Measurements from ENCODE around the gene CRYBG2.
"Not testable (repeated sequence)": the region's sequence is repeated elsewhere in the genome, so short reads cannot be mapped to it uniquely, and the experiment has no call there.

The CRYBG2 gene

GRCh38 chr1:26314501-26314900 is 39.4 kb downstream of the CRYBG2 start:
- H3K4me3 ChIP-seq (ENCODE audit: control insufficient read depth, low read depth, low read length), result no peak overlapping the region
- no peak for DNase-seq (ENCODE audit: low read depth)
- no peak for TF ChIP-seq CTCF (conservative IDR thresholded peaks at IDR 0.05; ENCODE audit: control insufficient read depth, insufficient read depth, low read depth, low read length)

GRCh38 chr1:26307966-26308899 is 45.7 kb downstream of the CRYBG2 start:
- H3K4me3 ChIP-seq (ENCODE audit: control insufficient read depth, low read depth, low read length); DNase-seq (ENCODE audit: low read depth): not testable (repeated sequence)

- no peak for DNase-seq (ENCODE audit: low read depth)
- no peak for TF ChIP-seq CTCF (conservative IDR thresholded peaks at IDR 0.05; ENCODE audit: control insufficient read depth, insufficient read depth, low read depth, low read length)
- H3K4me3 ChIP-seq (ENCODE audit: control insufficient read depth, low read depth, low read length), result no peak overlapping the region
These were observed 46.6 kb downstream of the CRYBG2 start for GRCh38 chr1:26307363-26307781.

GRCh38 chr1:26306290-26307229 is 47.4 kb downstream of the CRYBG2 start, which contains the start of gene UBXN11:
Gene UBXN11 (minus strand): TSS chr1:26306636. CDS start chr1:26302883, 3,753 bp downstream.
- DNase-seq (ENCODE audit: low read depth), result peak; percentile 91
- H3K4me3 ChIP-seq (ENCODE audit: control insufficient read depth, low read depth, low read length), result peak within 1 kb of the TSS; percentile 89
- TF ChIP-seq CTCF (conservative IDR thresholded peaks at IDR 0.05; ENCODE audit: control insufficient read depth, insufficient read depth, low read depth, low read length), result no peak

- DNase-seq (ENCODE audit: low read depth), result no peak
- no peak for TF ChIP-seq CTCF (conservative IDR thresholded peaks at IDR 0.05; ENCODE audit: control insufficient read depth, insufficient read depth, low read depth, low read length)
- peak overlapping the region; percentile 89 for H3K4me3 ChIP-seq (ENCODE audit: control insufficient read depth, low read depth, low read length)
These were observed 48.2 kb downstream of the CRYBG2 start for GRCh38 chr1:26305667-26306289.

- DNase-seq (ENCODE audit: low read depth), result peak; percentile 96
- TF ChIP-seq CTCF (conservative IDR thresholded peaks at IDR 0.05; ENCODE audit: control insufficient read depth, insufficient read depth, low read depth, low read length), result no peak
- no peak overlapping the region for H3K4me3 ChIP-seq (ENCODE audit: control insufficient read depth, low read depth, low read length)
These were observed 51.1 kb downstream of the CRYBG2 start for GRCh38 chr1:26302733-26303405.

Data from fibroblast of mammary gland (primary cell).